Measurements from ENCODE around the gene PDHB. TPM values are rescaled to one million over a fixed set of nuclear protein-coding genes. Genes with fewer than 3 reads are reported as not detected.

The PDHB gene
- total RNA-seq, 1 donor from 2014 or later = 63.1 TPM

DNA sequence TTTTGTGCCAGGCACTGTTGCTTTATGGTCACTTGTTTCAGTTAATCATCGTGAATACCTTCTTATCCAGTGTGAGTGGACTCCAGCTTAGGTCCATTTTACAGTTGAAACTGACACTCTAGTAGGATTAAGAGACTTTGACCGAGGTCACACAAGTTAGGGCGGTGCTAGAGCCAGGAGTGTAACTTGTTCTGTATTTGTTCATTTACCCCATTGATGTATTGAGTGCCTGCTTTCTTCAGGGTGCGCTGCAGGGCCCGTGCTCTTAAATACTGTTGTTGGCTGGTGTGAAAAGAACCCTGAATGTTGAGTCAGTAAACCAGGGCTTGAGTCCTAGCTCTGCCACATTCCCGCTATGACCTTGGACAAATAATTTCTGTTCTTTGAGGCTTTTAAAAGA is 15.4 kb downstream of the PDHB start:
- Mint-ChIP-seq H3K4me1 (peaks cover 10% of the 10 kb centered on the region), H3K4me3 (no peak overlapping the region), H3K27me3 (ENCODE audit: low read depth) (no peaks in the 10 kb centered on the region), H3K27ac (no peak overlapping the region), H3K36me3 (peaks cover 5% of the 10 kb centered on the region), H3K9me3 (no peaks in the 10 kb centered on the region)
- no peak for DNase-seq (ENCODE audit: low spot score in 2 of 2, unreplicated experiment in 2 of 2)
- TF ChIP-seq, protein P1, sequence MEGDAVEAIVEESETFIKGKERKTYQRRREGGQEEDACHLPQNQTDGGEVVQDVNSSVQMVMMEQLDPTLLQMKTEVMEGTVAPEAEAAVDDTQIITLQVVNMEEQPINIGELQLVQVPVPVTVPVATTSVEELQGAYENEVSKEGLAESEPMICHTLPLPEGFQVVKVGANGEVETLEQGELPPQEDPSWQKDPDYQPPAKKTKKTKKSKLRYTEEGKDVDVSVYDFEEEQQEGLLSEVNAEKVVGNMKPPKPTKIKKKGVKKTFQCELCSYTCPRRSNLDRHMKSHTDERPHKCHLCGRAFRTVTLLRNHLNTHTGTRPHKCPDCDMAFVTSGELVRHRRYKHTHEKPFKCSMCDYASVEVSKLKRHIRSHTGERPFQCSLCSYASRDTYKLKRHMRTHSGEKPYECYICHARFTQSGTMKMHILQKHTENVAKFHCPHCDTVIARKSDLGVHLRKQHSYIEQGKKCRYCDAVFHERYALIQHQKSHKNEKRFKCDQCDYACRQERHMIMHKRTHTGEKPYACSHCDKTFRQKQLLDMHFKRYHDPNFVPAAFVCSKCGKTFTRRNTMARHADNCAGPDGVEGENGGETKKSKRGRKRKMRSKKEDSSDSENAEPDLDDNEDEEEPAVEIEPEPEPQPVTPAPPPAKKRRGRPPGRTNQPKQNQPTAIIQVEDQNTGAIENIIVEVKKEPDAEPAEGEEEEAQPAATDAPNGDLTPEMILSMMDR (IDR thresholded peaks at IDR 0.05; ENCODE audit: unreplicated experiment) = no peak

DNA sequence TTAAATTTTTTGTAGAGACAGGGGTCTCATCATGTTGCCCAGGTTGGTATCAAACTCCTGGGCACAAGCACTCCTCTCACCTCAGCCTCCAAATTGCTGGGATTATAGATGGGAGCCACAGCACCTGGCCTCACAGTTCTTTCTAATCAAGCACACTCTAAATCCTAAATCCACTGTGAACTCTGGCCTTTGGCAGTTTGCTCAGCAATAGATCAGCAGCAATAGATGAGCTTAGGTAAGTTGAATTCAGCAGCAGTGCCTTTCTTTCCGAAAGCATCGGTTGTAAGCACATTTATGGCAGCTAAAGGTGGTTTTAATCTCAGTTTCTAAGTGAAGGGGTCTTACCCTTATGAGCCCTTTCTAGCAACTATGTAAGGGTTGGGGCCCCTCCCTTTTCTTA is 16.6 kb downstream of the PDHB start:
- no peaks in the 10 kb centered on the region for H3K9me3 Mint-ChIP-seq
- peaks cover 10% of the 10 kb centered on the region for H3K4me1 Mint-ChIP-seq
- peaks cover 4% of the 10 kb centered on the region for H3K36me3 Mint-ChIP-seq
- no peak for DNase-seq (ENCODE audit: low spot score in 2 of 2, unreplicated experiment in 2 of 2)
- H3K27me3 Mint-ChIP-seq (ENCODE audit: low read depth) = no peaks in the 10 kb centered on the region
- TF ChIP-seq, protein P1 (IDR thresholded peaks at IDR 0.05; ENCODE audit: unreplicated experiment) = no peak
- no peak overlapping the region for H3K27ac Mint-ChIP-seq
- no peak overlapping the region for H3K4me3 Mint-ChIP-seq

DNA sequence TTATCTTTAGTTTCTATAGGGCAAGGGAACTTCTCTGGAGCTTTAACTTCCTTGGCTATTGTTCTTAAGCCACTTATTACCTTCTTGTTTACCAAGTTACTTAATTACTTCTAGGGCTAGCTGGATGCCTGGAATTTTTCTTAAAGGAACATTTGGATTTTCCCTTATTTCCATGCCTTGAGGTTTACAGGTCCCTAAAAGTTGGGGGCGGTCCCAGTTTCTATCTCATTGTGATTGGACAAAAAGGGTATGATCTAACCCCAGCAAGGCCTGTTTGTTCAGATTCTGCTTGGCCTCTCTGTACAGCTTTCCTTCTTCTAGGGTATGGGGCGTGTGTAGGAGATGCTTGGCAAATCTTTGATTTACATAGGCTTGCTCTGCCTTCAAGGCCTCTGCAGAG is 17.4 kb downstream of the PDHB start:
- H3K27ac Mint-ChIP-seq = peak overlapping the region; percentile 43
- no peaks in the 10 kb centered on the region for H3K27me3 Mint-ChIP-seq (ENCODE audit: low read depth)

DNA sequence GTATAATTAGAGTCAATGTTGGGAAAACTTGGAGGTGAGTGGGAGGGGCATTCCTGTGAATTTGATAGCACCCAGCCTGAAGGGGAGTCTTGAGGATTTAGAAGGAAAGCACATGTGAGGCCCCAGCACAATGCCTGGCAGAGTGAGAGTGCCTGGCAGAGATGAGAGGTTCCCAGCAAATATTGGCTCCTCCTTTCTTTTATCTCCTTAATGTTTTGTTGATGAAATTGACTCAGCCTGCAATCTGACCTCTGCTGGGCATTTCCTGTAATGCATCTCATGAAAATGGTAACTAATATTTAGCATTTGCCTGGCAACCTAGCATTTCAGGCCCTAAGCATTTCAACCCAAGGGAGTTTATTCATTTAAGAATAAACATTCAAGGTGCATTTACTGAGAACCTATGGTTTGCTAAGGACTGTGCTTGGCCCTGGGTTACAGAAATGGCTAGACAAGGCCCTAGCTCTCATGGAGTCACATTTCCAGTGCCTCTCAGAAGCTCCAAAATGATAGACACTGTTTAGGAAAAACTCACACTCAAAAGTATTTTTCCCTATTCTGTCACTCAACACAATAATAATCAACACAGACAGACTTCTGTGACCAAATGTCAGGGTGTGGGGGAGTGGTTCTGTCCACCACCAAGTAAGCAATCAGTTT is 19.0 kb downstream of the PDHB start:
- H3K4me1 Mint-ChIP-seq = peaks cover 10% of the 10 kb centered on the region
- no peak overlapping the region for H3K4me3 Mint-ChIP-seq
- peak in 1 of 2 experiments; percentile 49 for DNase-seq (ENCODE audit: low spot score in 2 of 2, unreplicated experiment in 2 of 2)
- TF ChIP-seq, protein P1 (IDR thresholded peaks at IDR 0.05; ENCODE audit: unreplicated experiment) = peak; percentile 88
- no peaks in the 10 kb centered on the region for H3K27me3 Mint-ChIP-seq (ENCODE audit: low read depth)
- H3K9me3 Mint-ChIP-seq = no peaks in the 10 kb centered on the region
- no peaks in the 10 kb centered on the region for H3K36me3 Mint-ChIP-seq
- peak overlapping the region; percentile 57 for H3K27ac Mint-ChIP-seq

More for the DNA sequence above, 17.4 kb downstream of the PDHB start:
- Mint-ChIP-seq H3K4me1 (peaks cover 10% of the 10 kb centered on the region), H3K36me3 (no peaks in the 10 kb centered on the region), H3K4me3 (no peak overlapping the region), H3K9me3 (no peaks in the 10 kb centered on the region)
- DNase-seq (ENCODE audit: low spot score in 2 of 2, unreplicated experiment in 2 of 2) = no peak
- TF ChIP-seq, protein P1 (IDR thresholded peaks at IDR 0.05; ENCODE audit: unreplicated experiment) = no peak

DNA sequence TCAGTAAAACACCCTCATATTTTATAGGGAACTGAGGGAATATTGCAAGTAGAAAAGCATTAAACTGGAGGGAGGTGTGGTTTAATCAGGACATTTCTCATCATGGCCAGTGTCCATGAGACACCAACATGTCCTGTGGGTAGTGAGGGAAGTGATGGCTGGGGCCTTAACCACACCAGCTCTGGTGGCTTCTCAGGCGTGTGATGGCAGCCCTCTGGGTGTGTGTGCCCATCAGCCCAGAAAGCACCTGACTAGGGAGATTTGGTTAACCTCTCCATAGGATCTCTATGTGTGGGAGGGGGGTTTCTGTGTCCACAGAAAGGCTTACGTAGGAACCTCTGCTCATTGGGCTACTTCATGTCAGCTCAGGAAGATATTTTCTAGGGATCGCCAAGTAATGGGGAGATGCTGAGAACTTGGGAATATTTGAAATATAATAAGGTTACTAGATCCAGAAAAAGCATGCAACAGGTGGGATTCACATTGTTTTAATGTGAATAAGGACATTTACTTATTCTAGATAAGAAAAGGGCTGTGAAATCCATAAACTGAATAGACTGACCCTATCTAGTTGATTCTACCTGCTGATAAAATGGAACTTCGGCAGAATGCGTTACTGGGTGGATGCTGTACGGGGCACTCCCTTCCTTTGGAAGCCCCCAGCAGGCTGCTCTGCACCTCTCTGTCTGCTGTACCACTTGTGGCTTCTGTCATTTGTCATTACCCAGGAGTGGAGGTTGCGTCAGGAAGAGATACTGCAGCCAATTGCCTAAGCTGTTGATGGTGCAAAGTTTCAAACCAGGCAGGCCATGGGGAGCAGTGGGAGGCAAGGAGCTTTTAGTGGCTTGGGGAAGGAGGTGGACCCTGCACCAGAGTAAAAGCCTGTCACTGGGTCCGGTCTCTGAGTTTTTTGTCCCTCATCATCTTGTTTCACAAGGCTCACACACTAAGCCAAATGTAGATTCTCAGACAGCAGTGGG is 21.5 kb downstream of the PDHB start:
- TF ChIP-seq, protein P1 (IDR thresholded peaks at IDR 0.05; ENCODE audit: unreplicated experiment) = no peak
- H3K4me1 Mint-ChIP-seq = peaks cover 10% of the 10 kb centered on the region
- DNase-seq (ENCODE audit: low spot score in 2 of 2, unreplicated experiment in 2 of 2) = no peak
- no peaks in the 10 kb centered on the region for H3K27me3 Mint-ChIP-seq (ENCODE audit: low read depth)
- H3K27ac Mint-ChIP-seq = no peak overlapping the region
- peaks cover 5% of the 10 kb centered on the region for H3K9me3 Mint-ChIP-seq
- H3K36me3 Mint-ChIP-seq = peaks cover 11% of the 10 kb centered on the region
- H3K4me3 Mint-ChIP-seq = no peak overlapping the region
